ENCODE measurements around the gene LHX1.

Gene LHX1

DNA sequence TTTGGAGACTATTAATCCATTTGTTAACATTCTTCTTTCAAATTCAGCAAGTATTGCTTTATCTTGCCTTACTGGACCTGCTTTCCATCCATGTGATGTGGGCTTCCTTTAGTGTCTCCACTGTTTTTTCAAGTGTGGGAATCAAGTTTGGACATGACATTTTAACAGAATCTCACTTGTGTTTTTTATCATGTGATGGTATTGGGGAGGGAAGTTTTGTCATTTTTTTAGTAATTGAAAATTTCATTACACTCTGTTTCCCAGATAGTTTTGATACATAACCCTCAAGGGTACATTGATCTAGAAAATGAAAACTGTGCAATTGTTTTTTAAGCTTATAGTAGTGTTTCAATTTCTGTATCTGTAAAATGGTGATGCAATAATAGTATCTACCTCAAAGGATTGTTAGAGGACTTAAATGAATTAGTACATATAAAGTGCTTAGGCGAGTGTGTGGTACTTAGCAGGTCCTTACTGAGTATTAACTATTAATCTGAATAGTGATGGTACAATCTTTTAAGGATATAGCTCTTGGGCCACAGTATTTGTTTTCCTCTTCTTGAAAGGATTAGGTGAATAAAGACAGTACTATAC is 38.7 kb downstream of the LHX1 start:
- no peak for DNase-seq

DNA sequence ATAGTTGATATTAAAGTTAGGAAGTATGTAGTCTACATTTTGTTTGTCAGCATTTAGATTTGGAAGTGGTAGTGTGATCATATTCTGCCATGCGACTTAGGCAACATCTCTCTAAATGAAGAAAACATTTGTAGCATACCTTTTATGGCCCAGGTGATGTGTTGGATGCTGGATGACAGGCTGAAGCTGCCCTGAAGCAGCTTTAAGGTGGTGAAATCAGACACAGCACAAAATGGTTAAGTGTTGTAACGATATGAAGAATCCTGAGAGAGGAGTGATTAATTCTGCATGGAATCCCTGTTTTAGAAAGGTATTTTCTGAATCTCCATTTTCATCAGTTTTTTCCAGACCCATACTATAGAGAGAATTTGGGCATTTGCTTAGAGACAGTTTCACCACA is 39.8 kb downstream of the LHX1 start:
- no peak for DNase-seq

DNA sequence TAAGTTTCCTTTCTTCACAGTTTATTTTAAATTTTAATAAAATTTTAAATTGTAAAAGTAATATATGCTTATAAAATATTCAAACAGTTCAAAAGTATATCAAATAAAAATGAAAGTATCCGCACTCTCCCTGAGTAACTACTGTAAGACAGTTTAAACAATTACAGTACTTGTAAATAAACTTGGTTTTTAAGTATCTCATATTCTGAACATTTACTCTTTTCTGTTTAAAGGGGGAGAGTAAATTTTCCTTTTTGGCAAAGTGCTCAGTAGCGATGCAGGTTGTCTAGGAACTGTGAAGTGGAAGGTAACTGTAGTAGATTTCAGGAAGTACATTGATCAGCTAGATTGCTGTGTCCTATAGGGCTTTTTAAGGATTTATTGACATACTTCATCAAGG is 40.3 kb downstream of the LHX1 start:
- DNase-seq, result no peak

DNA sequence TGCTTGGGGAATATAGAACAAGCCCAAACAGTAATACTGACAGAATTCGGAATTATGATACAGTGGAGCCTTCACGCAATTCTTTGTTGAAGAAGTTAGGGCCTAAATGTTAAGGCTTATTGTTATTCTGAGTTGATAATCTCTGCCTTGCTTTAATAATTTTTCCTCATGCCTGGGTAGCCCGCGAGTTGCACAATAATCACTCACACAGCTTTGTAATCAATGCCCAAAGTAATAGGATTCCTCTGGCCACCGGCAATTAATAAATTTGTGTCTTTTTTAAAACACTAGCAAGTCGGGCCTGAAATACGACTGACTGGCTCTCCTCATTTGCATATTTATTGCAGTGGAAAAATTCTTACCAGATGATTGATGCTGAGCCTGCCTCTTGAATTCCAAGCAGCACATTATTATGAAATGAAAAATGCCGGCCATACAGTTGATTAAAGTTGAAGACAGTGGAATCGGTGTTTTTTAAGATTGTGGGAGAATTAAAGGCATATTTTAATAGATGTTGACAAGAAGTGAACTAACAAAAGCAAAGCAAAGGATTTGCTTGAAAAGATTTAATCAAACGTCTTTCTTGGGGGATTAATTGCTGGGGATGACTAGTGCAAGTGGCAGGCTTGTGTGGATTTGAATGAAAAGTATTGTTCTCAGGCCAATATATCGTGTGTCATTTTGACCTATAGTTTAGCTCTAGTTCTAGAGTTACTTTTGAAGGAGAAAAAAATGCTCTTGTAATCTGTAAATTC is 41.7 kb downstream of the LHX1 start:
- no peak for DNase-seq

DNA sequence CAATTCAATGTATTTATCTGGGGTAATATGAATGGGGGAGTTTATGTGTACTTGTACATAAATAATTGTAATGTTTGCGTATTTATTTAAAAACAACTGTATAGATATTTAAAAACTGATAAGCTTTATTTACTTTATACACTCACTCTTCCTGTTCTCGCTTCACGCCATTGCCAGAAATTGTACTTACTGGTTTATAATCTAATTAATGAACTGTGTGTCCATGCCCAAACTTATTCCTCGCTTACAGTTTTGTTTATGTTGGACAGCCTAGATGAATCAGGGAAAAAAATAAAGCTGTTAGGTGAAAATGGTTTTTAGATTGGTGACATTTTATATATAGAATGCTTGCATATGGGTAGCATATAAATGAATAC is 42.3 kb downstream of the LHX1 start:
- DNase-seq, result no peak

DNA sequence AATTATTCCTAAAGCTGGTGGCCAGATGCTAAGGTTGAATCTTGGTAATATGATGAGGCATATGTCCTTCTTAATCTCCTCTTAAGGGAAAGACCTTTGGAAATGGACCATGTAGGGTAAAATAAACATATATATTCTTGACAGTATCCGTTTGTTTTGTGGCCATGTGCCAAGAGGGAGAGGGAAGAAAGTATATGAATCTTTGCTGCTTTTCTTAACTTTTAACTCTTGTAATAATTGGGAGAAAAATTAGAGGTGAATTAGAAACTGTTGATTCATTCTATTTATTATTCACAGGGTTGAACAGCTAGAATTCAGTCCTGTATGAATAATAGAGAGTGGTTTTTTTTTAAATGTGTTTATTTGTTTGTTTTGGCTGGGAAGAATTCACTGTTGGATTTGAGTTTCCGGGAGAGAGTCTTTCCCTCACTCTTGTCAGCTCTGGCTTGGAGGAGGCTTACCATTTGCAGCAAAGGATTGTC is 43.0 kb downstream of the LHX1 start:
- DNase-seq, result no peak

DNA sequence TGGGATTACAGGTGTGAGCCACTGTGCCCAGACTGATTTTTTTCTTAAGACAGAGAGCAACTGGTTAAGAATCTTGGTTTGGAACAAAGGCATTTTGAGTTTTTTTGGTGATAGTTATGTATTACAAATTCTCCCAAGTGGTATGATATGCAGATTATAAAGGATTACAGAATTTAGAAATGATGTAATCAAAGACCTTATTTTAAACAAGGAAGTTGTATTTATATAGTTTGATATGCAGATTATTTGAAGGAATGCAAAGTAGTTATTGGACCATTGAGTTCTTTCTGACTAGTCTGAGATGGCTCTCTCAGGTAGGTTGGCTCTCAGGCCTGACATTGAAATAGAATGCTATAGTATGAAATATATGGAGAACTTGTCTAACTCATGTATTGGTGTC is 46.3 kb downstream of the LHX1 start:
- DNase-seq, result no peak

DNA sequence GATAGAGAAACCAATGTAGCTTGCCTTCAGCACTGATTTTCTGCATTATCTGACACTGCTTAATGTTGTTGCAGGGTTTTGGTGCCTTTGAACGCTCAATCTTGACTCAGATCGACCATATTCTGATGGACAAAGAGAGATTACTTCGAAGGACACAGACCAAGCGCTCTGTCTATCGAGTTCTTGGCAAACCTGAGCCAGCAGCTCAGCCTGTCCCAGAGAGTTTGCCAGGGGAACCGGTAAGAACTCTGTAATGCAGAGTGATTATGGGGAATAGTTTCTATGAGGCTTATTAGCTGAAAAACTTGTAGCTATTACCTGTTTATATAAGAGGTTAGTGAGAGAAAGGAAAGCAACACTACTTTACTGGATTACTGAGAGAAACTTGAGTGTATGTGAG is 51.9 kb downstream of the LHX1 start:
- no peak for DNase-seq

DNA sequence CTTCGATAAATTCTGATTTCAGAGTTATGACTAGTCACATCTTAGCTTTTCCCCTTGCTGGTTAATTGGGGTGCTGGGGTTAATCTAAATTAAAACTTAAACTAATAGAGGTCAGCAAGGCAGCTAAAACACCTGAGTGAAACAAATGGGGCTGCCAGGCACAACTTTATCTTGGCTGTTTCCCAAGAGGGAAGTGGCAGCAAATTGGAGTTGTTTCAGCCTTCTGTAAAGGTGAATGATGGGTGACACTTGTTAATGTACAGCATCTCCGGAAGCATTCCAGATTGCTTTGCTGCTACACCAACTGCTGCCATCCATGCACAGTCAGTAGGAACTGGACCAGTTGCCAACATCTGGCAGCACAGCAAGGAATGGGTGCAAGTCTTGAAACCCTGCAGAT is 55.4 kb downstream of the LHX1 start:
- DNase-seq, result no peak

DNA sequence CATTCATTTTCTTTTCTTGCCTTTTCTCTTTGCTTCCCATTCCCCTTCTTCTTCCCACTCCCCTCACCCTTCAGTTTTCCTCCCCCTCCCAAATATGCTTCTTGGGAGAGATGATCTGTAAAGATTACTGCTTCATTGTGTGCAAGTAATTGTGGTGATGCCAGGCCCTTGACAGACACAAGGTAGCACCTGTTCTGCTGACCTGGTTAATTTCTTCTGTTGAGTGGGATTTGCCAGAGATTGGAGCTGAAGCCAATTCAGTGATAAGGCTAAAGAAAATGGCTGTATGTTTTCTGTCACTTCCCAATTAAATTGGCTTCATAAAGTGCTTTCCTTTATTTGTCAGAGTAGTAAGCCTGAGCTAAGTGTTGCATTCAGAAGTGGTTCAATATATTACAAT is 56.0 kb downstream of the LHX1 start:
- no peak for DNase-seq
